Measurements from ENCODE around the gene TENT5A. TPM values are rescaled to one million over a fixed set of nuclear protein-coding genes. Genes with fewer than 3 reads are reported as not detected.
"Not testable (repeated sequence)": the region's sequence is repeated elsewhere in the genome, so short reads cannot be mapped to it uniquely, and the experiment has no call there.

TENT5A gene
- polyA plus RNA-seq, 2 donors: 1.6 to 1.7 TPM

DNA sequence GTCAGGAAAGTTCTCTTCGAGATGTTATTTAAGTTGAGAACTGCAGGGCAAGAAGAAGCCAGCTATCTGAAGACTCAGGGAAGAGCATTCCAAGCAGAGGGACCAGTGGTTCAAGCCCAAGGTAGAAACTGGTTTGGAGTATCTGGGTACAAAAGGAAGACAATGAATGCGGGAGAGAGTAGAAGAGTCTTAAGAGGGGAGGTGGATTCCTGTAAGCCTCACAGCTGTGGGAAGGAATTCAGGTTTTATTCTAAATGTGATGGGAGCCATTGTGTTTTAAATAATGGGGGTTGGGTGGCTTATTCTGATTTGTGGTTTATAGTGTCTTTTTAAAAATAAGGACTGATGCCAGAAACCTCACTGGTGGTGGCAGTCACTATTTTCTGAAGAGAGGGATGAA is 37.6 kb upstream of the TENT5A start:
- Histone ChIP-seq H3K27me3 (ENCODE audit: control insufficient read depth in 1 of 2, insufficient read depth in 2 of 2, low read length in 2 of 2) (peaks cover 0 to 2% of the 10 kb centered on the region in 2 donors), H3K27ac (ENCODE audit: low read depth in 2 of 2, low read length in 1 of 2) (no peak overlapping the region), H3K9me3 (ENCODE audit: control insufficient read depth in 2 of 2, insufficient read depth in 1 of 2, low read depth in 1 of 2, low read length in 1 of 2) (no peaks in the 10 kb centered on the region), H3K4me3 (ENCODE audit: low read depth in 1 of 2, low read length in 2 of 2) (no peak overlapping the region), H3K36me3 (ENCODE audit: control insufficient read depth in 2 of 2, insufficient read depth in 2 of 2, low read length in 1 of 2) (no peaks in the 10 kb centered on the region), H3K4me1 (ENCODE audit: control insufficient read depth in 2 of 2, insufficient read depth in 2 of 2, low read length in 1 of 2) (no peaks in the 10 kb centered on the region)
- 88 to 89% methylated on average over 2 of the region's 2 CpGs for WGBS, 2 donors

DNA sequence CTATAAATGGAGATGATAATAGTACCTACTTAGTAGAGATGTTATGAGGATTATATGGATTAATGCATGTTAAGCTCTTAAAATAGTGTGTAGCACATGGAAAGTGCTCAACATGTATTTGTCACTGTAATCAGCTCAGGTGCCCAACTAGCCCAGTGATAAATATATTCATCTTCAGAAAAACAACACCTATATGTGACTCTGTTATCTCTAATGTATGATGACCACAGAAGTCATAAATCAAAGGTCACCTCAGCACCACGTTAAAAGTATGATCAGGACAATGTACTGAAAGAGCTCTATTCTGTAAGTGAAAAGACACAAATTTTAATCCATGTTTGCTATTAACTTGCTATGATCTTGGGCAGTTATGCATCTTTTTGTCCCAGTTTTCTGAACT is 36.8 kb upstream of the TENT5A start:
- peaks cover 0 to 2% of the 10 kb centered on the region in 2 donors for H3K27me3 ChIP-seq (ENCODE audit: control insufficient read depth in 1 of 2, insufficient read depth in 2 of 2, low read length in 2 of 2)
- no peak overlapping the region for H3K27ac ChIP-seq (ENCODE audit: low read depth in 2 of 2, low read length in 1 of 2)
- no peak overlapping the region for H3K4me3 ChIP-seq (ENCODE audit: low read depth in 1 of 2, low read length in 2 of 2)
- 21 to 48% methylated on average over 1 of the region's 1 CpG for WGBS, 2 donors
- no peaks in the 10 kb centered on the region for H3K4me1 ChIP-seq (ENCODE audit: control insufficient read depth in 2 of 2, insufficient read depth in 2 of 2, low read length in 1 of 2)
- H3K36me3 ChIP-seq (ENCODE audit: control insufficient read depth in 2 of 2, insufficient read depth in 2 of 2, low read length in 1 of 2): no peaks in the 10 kb centered on the region
- no peaks in the 10 kb centered on the region for H3K9me3 ChIP-seq (ENCODE audit: control insufficient read depth in 2 of 2, insufficient read depth in 1 of 2, low read depth in 1 of 2, low read length in 1 of 2)

DNA sequence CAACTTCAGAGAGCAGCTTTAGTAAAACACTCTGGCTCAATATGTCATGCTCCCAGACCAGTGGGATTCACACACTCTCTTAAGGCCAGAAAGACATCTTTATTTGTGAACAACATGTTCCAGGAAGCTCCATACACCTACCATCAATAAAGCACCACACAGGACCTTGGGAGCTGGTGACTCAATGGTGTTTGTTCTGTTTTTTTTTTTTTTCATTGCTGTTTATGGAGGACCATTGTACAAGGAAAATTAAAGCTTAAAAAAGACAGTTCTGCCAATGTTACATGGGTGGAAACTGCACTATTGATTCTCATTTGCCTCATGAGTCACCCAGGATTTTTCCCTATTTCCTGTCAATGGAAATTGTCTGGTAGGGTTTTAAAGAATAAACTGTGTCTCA is 36.3 kb upstream of the TENT5A start:
- H3K4me3 ChIP-seq (ENCODE audit: low read depth in 1 of 2, low read length in 2 of 2): no peak overlapping the region
- H3K27me3 ChIP-seq (ENCODE audit: control insufficient read depth in 1 of 2, insufficient read depth in 2 of 2, low read length in 2 of 2): peaks cover 0 to 2% of the 10 kb centered on the region in 2 donors
- no peak overlapping the region for H3K27ac ChIP-seq (ENCODE audit: low read depth in 2 of 2, low read length in 1 of 2)
- no peaks in the 10 kb centered on the region for H3K36me3 ChIP-seq (ENCODE audit: control insufficient read depth in 2 of 2, insufficient read depth in 2 of 2, low read length in 1 of 2)
- no peaks in the 10 kb centered on the region for H3K9me3 ChIP-seq (ENCODE audit: control insufficient read depth in 2 of 2, insufficient read depth in 1 of 2, low read depth in 1 of 2, low read length in 1 of 2)
- H3K4me1 ChIP-seq (ENCODE audit: control insufficient read depth in 2 of 2, insufficient read depth in 2 of 2, low read length in 1 of 2): no peaks in the 10 kb centered on the region

DNA sequence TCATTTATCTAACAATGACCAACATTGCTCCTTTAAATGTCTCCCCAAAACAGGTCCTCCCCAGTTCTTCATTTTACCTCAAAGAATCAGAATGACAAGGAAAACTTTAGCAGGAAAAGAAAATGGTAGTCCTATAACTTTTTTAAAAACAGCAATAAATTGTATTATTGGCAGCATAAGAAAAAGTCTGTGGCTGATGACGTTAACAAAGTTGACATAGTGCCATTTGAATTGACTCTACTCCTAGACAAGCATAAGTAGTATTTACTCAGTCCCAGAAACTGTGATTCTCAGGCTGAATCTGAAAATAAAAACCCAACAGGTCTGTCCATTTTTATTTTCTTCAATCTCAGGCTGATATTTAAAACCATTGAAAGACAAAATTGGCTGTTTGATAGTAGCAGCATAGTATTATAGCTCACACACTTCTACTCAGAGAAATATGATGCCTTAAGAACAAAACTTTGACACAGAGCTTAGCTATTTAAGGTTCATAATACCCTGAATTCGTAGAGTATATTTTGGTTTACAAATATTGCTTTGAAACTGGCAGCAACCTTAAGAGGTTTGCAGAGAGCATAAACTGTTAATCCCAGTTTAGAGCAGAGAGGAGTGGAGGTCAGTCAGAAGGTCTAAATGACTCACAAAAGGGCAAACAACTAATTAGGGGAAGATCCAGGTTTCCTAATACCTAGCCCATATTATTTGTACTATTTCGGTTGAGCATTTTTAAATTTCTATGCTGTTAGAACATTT is 35.0 kb upstream of the TENT5A start:
- Histone ChIP-seq H3K4me1 (ENCODE audit: control insufficient read depth in 2 of 2, insufficient read depth in 2 of 2, low read length in 1 of 2) (no peaks in the 10 kb centered on the region), H3K36me3 (ENCODE audit: control insufficient read depth in 2 of 2, insufficient read depth in 2 of 2, low read length in 1 of 2) (no peaks in the 10 kb centered on the region), H3K27ac (ENCODE audit: low read depth in 2 of 2, low read length in 1 of 2) (no peak overlapping the region), H3K9me3 (ENCODE audit: control insufficient read depth in 2 of 2, insufficient read depth in 1 of 2, low read depth in 1 of 2, low read length in 1 of 2) (no peaks in the 10 kb centered on the region), H3K27me3 (ENCODE audit: control insufficient read depth in 1 of 2, insufficient read depth in 2 of 2, low read length in 2 of 2) (no peaks in the 10 kb centered on the region), H3K4me3 (ENCODE audit: low read depth in 1 of 2, low read length in 2 of 2) (no peak overlapping the region)
- 30 to 42% methylated on average over 3 of the region's 3 CpGs for WGBS, 2 donors

DNA sequence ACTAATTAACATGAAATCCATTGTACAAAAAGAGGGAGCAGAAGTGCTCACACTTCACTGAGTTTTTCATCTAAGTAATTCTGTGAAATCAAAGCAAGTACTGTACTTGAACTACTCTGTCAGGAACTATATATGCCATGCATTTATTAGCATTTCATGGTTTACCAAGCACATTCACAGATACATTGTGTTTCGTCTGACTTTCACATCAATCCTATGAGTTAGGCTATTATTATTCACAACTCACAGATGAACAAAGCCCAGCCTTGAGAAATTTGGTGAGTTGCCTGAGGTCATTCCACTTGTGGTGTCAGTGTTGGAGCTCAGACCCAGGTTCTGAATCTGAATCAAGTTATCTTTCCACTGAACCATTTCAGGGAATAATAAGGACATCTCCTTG is 33.7 kb upstream of the TENT5A start:
- Histone ChIP-seq H3K27ac (ENCODE audit: low read depth in 2 of 2, low read length in 1 of 2) (no peak overlapping the region), H3K27me3 (ENCODE audit: control insufficient read depth in 1 of 2, insufficient read depth in 2 of 2, low read length in 2 of 2) (no peaks in the 10 kb centered on the region), H3K4me1 (ENCODE audit: control insufficient read depth in 2 of 2, insufficient read depth in 2 of 2, low read length in 1 of 2) (no peaks in the 10 kb centered on the region), H3K4me3 (ENCODE audit: low read depth in 1 of 2, low read length in 2 of 2) (no peak overlapping the region), H3K36me3 (ENCODE audit: control insufficient read depth in 2 of 2, insufficient read depth in 2 of 2, low read length in 1 of 2) (no peaks in the 10 kb centered on the region), H3K9me3 (ENCODE audit: control insufficient read depth in 2 of 2, insufficient read depth in 1 of 2, low read depth in 1 of 2, low read length in 1 of 2) (no peaks in the 10 kb centered on the region)
- 72 to 79% methylated on average over 1 of the region's 1 CpG for WGBS, 2 donors

DNA sequence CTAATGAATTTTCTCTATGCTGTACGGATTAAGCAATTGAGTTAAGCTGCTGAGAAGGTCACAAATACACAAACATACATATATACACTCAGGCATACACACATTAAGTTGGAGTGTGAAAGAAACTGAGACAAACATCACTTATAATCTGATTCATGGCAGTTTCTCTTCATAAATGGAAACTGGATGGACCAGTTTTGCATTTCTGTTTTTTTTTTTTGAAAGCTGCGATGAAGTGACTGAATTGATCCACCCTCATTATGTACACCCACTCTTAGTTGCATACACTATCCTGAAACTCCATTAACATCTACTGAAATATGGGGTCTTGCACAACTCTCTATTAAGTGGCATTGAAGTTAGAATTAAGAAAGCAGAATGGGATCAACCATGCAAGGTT is 32.9 kb upstream of the TENT5A start:
- H3K27me3 ChIP-seq (ENCODE audit: control insufficient read depth in 1 of 2, insufficient read depth in 2 of 2, low read length in 2 of 2): no peaks in the 10 kb centered on the region
- WGBS, 2 donors: 58 to 61% methylated on average over 2 of the region's 2 CpGs

DNA sequence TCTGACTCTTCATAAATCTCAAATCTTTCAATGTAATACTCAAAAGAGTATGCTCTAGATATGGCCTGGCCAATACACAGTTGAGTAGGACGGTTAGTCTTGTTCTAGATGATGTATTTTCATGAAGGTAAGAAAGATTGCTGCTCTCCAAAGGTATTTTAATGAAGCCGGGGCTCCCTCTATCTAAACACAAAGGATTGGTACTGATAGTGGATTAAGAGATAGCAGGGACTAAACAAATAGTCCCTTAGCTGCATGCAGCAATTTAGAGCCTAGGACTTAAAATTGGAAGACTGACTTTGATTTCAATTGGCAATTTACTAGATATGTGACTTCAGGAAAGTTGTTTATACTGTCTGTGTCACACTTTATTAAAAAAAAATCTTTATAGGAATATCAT is 31.4 kb upstream of the TENT5A start:
- H3K4me1 ChIP-seq (ENCODE audit: control insufficient read depth in 2 of 2, insufficient read depth in 2 of 2, low read length in 1 of 2): no peaks in the 10 kb centered on the region
- 70 to 78% methylated on average over 2 of the region's 2 CpGs for WGBS, 2 donors

More for the DNA sequence above, 32.9 kb upstream of the TENT5A start:
- Histone ChIP-seq H3K36me3 (ENCODE audit: control insufficient read depth in 2 of 2, insufficient read depth in 2 of 2, low read length in 1 of 2) (no peaks in the 10 kb centered on the region), H3K4me1 (ENCODE audit: control insufficient read depth in 2 of 2, insufficient read depth in 2 of 2, low read length in 1 of 2) (no peaks in the 10 kb centered on the region), H3K27ac (ENCODE audit: low read depth in 2 of 2, low read length in 1 of 2) (no peak overlapping the region), H3K9me3 (ENCODE audit: control insufficient read depth in 2 of 2, insufficient read depth in 1 of 2, low read depth in 1 of 2, low read length in 1 of 2) (no peaks in the 10 kb centered on the region), H3K4me3 (ENCODE audit: low read depth in 1 of 2, low read length in 2 of 2) (no peak overlapping the region)

DNA sequence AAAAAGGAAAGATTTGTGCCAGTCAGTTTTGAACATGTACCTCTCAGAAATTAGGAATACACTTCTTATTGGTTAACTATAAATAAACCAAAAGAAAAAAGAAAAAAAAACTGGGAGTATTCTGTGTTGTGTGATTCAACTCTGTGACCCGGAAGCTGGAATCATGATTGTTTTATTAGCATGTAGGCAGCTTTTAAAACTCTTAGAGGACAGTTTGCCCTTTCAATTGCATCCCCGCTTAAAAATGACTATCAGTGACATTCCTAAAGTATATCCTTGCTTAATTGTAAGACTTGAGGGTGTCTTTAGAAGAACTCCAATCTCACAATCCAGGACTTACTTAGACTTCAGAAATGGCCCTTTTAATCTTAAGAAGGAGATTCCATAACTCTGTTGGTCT is 29.1 kb upstream of the TENT5A start:
- Histone ChIP-seq H3K27ac (ENCODE audit: low read depth in 2 of 2, low read length in 1 of 2) (no peak overlapping the region), H3K4me3 (ENCODE audit: low read depth in 1 of 2, low read length in 2 of 2) (no peak overlapping the region), H3K9me3 (ENCODE audit: control insufficient read depth in 2 of 2, insufficient read depth in 1 of 2, low read depth in 1 of 2, low read length in 1 of 2) (no peaks in the 10 kb centered on the region), H3K27me3 (ENCODE audit: control insufficient read depth in 1 of 2, insufficient read depth in 2 of 2, low read length in 2 of 2) (no peaks in the 10 kb centered on the region), H3K36me3 (ENCODE audit: control insufficient read depth in 2 of 2, insufficient read depth in 2 of 2, low read length in 1 of 2) (no peaks in the 10 kb centered on the region), H3K4me1 (ENCODE audit: control insufficient read depth in 2 of 2, insufficient read depth in 2 of 2, low read length in 1 of 2) (no peaks in the 10 kb centered on the region)
- WGBS, 2 donors: 87 to 95% methylated on average over 2 of the region's 2 CpGs

More for the DNA sequence above, 31.4 kb upstream of the TENT5A start:
- Histone ChIP-seq H3K36me3 (ENCODE audit: control insufficient read depth in 2 of 2, insufficient read depth in 2 of 2, low read length in 1 of 2) (no peaks in the 10 kb centered on the region), H3K9me3 (ENCODE audit: control insufficient read depth in 2 of 2, insufficient read depth in 1 of 2, low read depth in 1 of 2, low read length in 1 of 2) (no peaks in the 10 kb centered on the region), H3K27ac (ENCODE audit: low read depth in 2 of 2, low read length in 1 of 2) (no peak overlapping the region), H3K27me3 (ENCODE audit: control insufficient read depth in 1 of 2, insufficient read depth in 2 of 2, low read length in 2 of 2) (no peaks in the 10 kb centered on the region), H3K4me3 (ENCODE audit: low read depth in 1 of 2, low read length in 2 of 2) (no peak overlapping the region)

DNA sequence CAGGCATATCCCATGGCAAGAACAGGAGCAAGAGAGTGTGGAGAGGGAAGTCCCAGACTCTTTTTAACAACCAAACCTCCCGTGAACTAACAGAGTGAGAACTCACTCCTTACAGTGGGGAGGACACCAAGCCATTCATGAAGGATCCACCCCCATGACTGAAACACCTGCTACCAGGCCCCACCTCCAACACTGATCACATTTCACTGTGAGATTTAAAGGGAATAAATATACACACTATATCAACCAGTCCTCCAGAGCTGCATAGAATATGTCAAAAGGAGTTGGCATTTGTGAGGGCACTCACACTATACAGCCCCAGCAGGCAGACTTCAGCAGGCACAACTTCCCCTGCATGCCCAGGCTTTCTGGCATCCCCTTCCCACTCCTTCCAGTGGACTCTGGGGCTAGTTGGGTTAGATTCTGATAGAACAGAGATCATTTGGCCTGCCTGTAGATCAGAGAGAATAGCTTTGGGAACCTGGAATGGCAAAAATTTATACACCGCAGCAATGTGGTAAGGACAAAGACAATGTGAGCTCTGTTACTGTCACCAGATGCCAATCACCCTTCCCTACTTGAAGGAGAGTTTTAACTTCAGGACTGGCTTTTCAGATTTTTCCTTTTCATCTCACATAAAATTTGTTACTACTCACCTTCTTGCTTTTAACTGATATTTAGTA is 25.2 kb upstream of the TENT5A start:
- H3K4me1 ChIP-seq (ENCODE audit: control insufficient read depth in 2 of 2, insufficient read depth in 2 of 2, low read length in 1 of 2): no peaks in the 10 kb centered on the region
- WGBS, 2 donors: 91% methylated on average over 2 of the region's 2 CpGs
- no peaks in the 10 kb centered on the region for H3K36me3 ChIP-seq (ENCODE audit: control insufficient read depth in 2 of 2, insufficient read depth in 2 of 2, low read length in 1 of 2)
- no peaks in the 10 kb centered on the region for H3K9me3 ChIP-seq (ENCODE audit: control insufficient read depth in 2 of 2, insufficient read depth in 1 of 2, low read depth in 1 of 2, low read length in 1 of 2)
- no peak overlapping the region for H3K27ac ChIP-seq (ENCODE audit: low read depth in 2 of 2, low read length in 1 of 2)
- no peaks in the 10 kb centered on the region for H3K27me3 ChIP-seq (ENCODE audit: control insufficient read depth in 1 of 2, insufficient read depth in 2 of 2, low read length in 2 of 2)
- H3K4me3 ChIP-seq (ENCODE audit: low read depth in 1 of 2, low read length in 2 of 2): no peak overlapping the region

DNA sequence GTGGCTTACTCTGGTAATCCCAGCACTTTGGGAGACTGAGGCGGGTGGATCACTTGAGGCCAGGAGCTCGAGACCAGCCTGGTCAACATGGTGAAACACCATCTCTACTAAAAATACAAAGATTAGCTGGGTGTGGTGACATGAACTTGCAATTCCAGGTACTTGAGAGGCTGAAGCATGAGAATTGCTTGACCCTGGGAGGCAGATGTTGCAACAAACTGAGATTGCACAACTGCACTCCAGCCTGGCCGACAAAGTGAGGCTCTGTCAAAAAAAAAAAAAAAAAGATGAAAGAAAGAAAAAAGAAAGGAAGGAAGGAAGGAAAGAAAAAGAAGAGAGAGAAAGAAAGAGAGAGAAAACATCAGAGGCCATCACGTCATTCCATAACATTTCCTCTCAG is 23.7 kb upstream of the TENT5A start:
- not testable (repeated sequence) for H3K36me3 ChIP-seq (ENCODE audit: control insufficient read depth in 2 of 2, insufficient read depth in 2 of 2, low read length in 1 of 2); H3K9me3 ChIP-seq (ENCODE audit: control insufficient read depth in 2 of 2, insufficient read depth in 1 of 2, low read depth in 1 of 2, low read length in 1 of 2); H3K27ac ChIP-seq (ENCODE audit: low read depth in 2 of 2, low read length in 1 of 2); H3K4me1 ChIP-seq (ENCODE audit: control insufficient read depth in 2 of 2, insufficient read depth in 2 of 2, low read length in 1 of 2); H3K4me3 ChIP-seq (ENCODE audit: low read depth in 1 of 2, low read length in 2 of 2); H3K27me3 ChIP-seq (ENCODE audit: control insufficient read depth in 1 of 2, insufficient read depth in 2 of 2, low read length in 2 of 2)
- WGBS, 2 donors: 70 to 78% methylated on average over 4 of the region's 4 CpGs
